Sigmoid colon (tissue), 7 donors: ENCODE data around the gene ESYT3. TPM values are rescaled to one million over a fixed set of nuclear protein-coding genes. Genes with fewer than 3 reads are reported as not detected.

Source experiments
- DNase-seq: peaks from one replicate; pipeline ENCODE4 v3.0.0-alpha.2; 2019
- H3K27ac ChIP-seq, 4 donors: fragments of 200-600 bp; sonication (generic); one replicate each; pipeline ENCODE4 v1.5.1; 2016 to 2019; ENCODE audit warnings: mild to moderate bottlenecking in 1 of 4
- H3K27me3 ChIP-seq, 3 donors: fragments of 200-600 bp; sonication (generic); one replicate each; pipeline ENCODE4 v1.5.1; 2019; ENCODE audit warnings: mild to moderate bottlenecking in 1 of 3
- H3K36me3 ChIP-seq, 4 donors: fragments of 200-600 bp; sonication (generic); one replicate each; pipeline ENCODE4 v1.5.1; 2016 to 2019
- H3K4me1 ChIP-seq, 4 donors: fragments of 200-600 bp; sonication (generic); one replicate each; pipeline ENCODE4 v1.5.1; 2017 to 2019
- H3K4me3 ChIP-seq, 4 donors: fragments of 200-600 bp; sonication (generic); one replicate each; pipeline ENCODE4 v1.5.1; 2017 to 2019; ENCODE audit warnings: mild to moderate bottlenecking in 2 of 4, moderate library complexity in 1 of 4
- H3K9me3 ChIP-seq, 4 donors: fragments of 200-600 bp in 3 of 4; sonication (generic) in 3 of 4; one replicate each; pipeline versions ENCODE4 v1.5.1 to v1.6.1; 2013 to 2019
- CTCF ChIP-seq, 4 experiments: fragments of 450-650 bp in 3 of 4; fragments of 200-600 bp in 1 of 4; IDR thresholded peaks; one replicate each; pipeline ENCODE4 v1.5.1; 2016 to 2019; ENCODE audit warnings: antibody characterized with exemption in 4 of 4, mild to moderate bottlenecking in 3 of 4, moderate library complexity in 2 of 4
- EP300 ChIP-seq, 4 donors: sonication (generic); formaldehyde crosslinking; IDR thresholded peaks; one replicate each; pipeline ENCODE4 v1.6.1; 2017; ENCODE audit warnings: antibody characterized with exemption in 4 of 4
- POLR2A ChIP-seq, 2 donors: fragments of 450-650 bp; IDR thresholded peaks; one replicate each; pipeline ENCODE4 v1.6.1; 2016; ENCODE audit warnings: antibody characterized with exemption in 2 of 2, mild to moderate bottlenecking in 2 of 2, moderate library complexity in 2 of 2
- POLR2AphosphoS5 ChIP-seq, 4 donors: sonication (generic); formaldehyde crosslinking; IDR thresholded peaks; one replicate each; pipeline ENCODE4 v1.6.1; 2017; ENCODE audit warnings: antibody characterized with exemption in 4 of 4
- WGBS, 2 donors: extraction: QIAGEN DNeasy Blood & Tissue Kit; methylation state at CpG; one replicate each; pipeline ENCODE4 v1.1.7; 2013; 5-methylcytosine and 5-hydroxymethylcytosine counted together
- intact Hi-C: fragments of 100-400 bp; cut with DNase I; formaldehyde crosslinking; loops from one replicate; pipeline ENCODE4 v1.15.1; 2023
- polyA plus RNA-seq, 3 donors: library from polyadenylated mRNA; stranded (reverse); fragments of 200-250 nt; gene quantifications; one replicate each; pipeline ENCODE4 v1.2.3, GENCODE V29; 2013
- total RNA-seq, 4 donors: library from RNA; depleted of rRNA; stranded (reverse); fragments of >200 nt; gene quantifications; one replicate each; pipeline ENCODE4 v1.1.0, GENCODE V29; 2016
- donor health status: healthy with polysubstance abuse.
- donor health status: Bipolar disorder and iron deficiency.
- donor health status: healthy.

Gene ESYT3
- total and polyA plus RNA-seq, 7 donors: 0.23 to 19.4 (median 15.1) TPM

GRCh38 chr3:138417559-138417982 is 16.8 kb upstream of the ESYT3 start:
- H3K27me3 ChIP-seq: no peaks in the 10 kb centered on the region

GRCh38 chr3:138418601-138419206 is 15.7 kb upstream of the ESYT3 start:
- no peak overlapping the region for H3K4me3 ChIP-seq
- no peak for DNase-seq
- no peak overlapping the region for H3K27ac ChIP-seq
- no peak for TF ChIP-seq EP300 (IDR thresholded peaks at IDR 0.05)
- TF ChIP-seq CTCF (IDR thresholded peaks at IDR 0.05): no peak
- TF ChIP-seq POLR2AphosphoS5 (IDR thresholded peaks at IDR 0.05): no peak
- no peak for TF ChIP-seq POLR2A (IDR thresholded peaks at IDR 0.05)
- intact Hi-C loops: loop anchor here (5.0 to 10.0 kb wide), 2 partner anchors 89 to 416 kb away; partner anchors contain the start of gene PIK3CB
- H3K27me3 ChIP-seq: no peaks in the 10 kb centered on the region
- 72 to 78% methylated on average over 5 of the region's 5 CpGs for WGBS, 2 donors
- H3K4me1 ChIP-seq: peaks cover 0 to 7% (median 4%) of the 10 kb centered on the region in 4 donors
- H3K9me3 ChIP-seq: no peaks in the 10 kb centered on the region
- H3K36me3 ChIP-seq: no peaks in the 10 kb centered on the region

More at GRCh38 chr3:138417559-138417982, 16.8 kb upstream of the ESYT3 start:
- intact Hi-C loops: loop anchor here (1.0 to 10.0 kb wide), 5 partner anchors 77 to 498 kb away; partner anchors contain the start of genes CEP70 and PIK3CB
- Histone ChIP-seq H3K4me1 (peaks cover 0 to 7% (median 4%) of the 10 kb centered on the region in 4 donors), H3K4me3 (no peak overlapping the region), H3K36me3 (no peaks in the 10 kb centered on the region), H3K27ac (no peak overlapping the region), H3K9me3 (no peaks in the 10 kb centered on the region)
- peak; percentile 90 for DNase-seq
- 14 to 16% methylated on average over 7 of the region's 7 CpGs for WGBS, 2 donors
- TF ChIP-seq EP300 (IDR thresholded peaks at IDR 0.05) (no peak), POLR2AphosphoS5 (IDR thresholded peaks at IDR 0.05) (no peak), CTCF (IDR thresholded peaks at IDR 0.05) (peak; percentile 81 to 94 (median 86)), POLR2A (IDR thresholded peaks at IDR 0.05) (no peak)

- 83 to 90% methylated on average over 1 of the region's 1 CpG for WGBS, 2 donors
- Histone ChIP-seq H3K36me3 (no peaks in the 10 kb centered on the region), H3K27me3 (no peaks in the 10 kb centered on the region), H3K9me3 (no peaks in the 10 kb centered on the region), H3K4me1 (no peaks in the 10 kb centered on the region), H3K27ac (no peak overlapping the region), H3K4me3 (no peak overlapping the region)
- TF ChIP-seq POLR2AphosphoS5 (IDR thresholded peaks at IDR 0.05) (no peak), CTCF (IDR thresholded peaks at IDR 0.05) (no peak), POLR2A (IDR thresholded peaks at IDR 0.05) (no peak), EP300 (IDR thresholded peaks at IDR 0.05) (no peak)
- DNase-seq: no peak
- intact Hi-C loops: no loop called here
Measured at GRCh38 chr3:138423316-138423715, 11.1 kb upstream of the ESYT3 start.

GRCh38 chr3:138424323-138424722 is 10.1 kb upstream of the ESYT3 start:
- no peak for DNase-seq
- H3K9me3 ChIP-seq: no peaks in the 10 kb centered on the region
- H3K4me1 ChIP-seq: no peaks in the 10 kb centered on the region
- TF ChIP-seq EP300 (IDR thresholded peaks at IDR 0.05): no peak
- TF ChIP-seq POLR2A (IDR thresholded peaks at IDR 0.05): no peak
- TF ChIP-seq CTCF (IDR thresholded peaks at IDR 0.05): no peak
- no peak for TF ChIP-seq POLR2AphosphoS5 (IDR thresholded peaks at IDR 0.05)
- no peak overlapping the region for H3K27ac ChIP-seq
- intact Hi-C loops: no loop called here
- H3K27me3 ChIP-seq: no peaks in the 10 kb centered on the region
- 87 to 93% methylated on average over 2 of the region's 2 CpGs for WGBS, 2 donors
- no peaks in the 10 kb centered on the region for H3K36me3 ChIP-seq
- no peak overlapping the region for H3K4me3 ChIP-seq
